Stimulated activated CD8-positive, alpha-beta memory T cell treated with anti-CD3 and anti-CD28 coated beads, Interleukin-12 subunit alpha, Interleukin-12 subunit beta, amount 100 ng/mL, for 24 hours (primary cell): ENCODE data around the gene NEUROG2.

Experiments used
- DNase-seq: peaks from one replicate; pipeline ENCODE4 v3.0.0-alpha.2; 2020; ENCODE audit errors: extremely low read depth

Gene NEUROG2

GRCh38 chr4:112521123-112522023 lies 5.4 kb upstream of the NEUROG2 start:
- DNase-seq, result no peak

DNA sequence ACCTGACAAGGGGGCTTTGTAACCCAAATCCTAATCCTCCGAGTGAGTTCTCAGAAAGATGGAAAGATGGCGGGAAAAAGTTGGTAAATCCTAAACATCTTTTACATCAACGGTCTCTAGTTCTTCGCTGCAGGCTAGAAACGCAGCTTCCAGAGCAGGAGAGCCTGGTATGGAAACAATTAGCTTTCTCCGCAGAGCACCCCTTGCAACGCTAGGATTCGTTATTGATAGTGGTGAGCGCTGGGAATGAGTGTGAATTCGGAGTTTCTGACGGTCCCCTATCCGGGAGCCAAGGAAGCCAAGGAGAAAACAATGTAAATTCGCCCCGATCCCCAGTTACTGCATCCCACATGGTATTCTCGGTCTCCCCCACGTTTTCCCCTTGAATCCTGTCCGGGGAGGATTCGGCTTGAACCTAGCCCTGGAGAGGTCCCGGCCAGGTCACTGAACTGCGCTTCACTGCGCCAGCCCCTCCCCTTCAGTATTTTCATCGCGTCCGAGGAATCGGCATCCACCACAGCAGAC lies 4.7 kb upstream of the NEUROG2 start:
- DNase-seq, result no peak

- no peak for DNase-seq
These were observed 4.0 kb upstream of the NEUROG2 start for GRCh38 chr4:112519689-112520597.

DNA sequence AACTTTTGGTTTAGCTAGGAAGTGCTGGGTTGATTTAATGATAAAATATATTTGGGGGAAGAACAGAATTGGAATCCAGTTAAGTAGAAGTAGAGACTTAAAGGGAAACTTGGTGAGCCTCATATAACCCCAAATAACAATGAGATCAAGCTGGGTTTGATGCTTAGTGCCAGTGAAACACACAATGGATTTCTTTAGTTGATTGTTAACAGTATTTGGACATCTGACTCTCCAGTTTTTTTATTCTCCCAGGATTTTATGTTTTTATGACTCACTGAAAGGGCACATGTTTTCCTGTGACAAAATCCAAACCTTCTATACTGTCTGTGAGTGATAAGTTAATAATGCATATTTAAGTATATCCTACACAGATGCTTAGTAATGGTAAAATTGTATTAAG lies 2.7 kb upstream of the NEUROG2 start:
- no peak for DNase-seq

- DNase-seq, result no peak
These were observed 1.9 kb upstream of the NEUROG2 start for GRCh38 chr4:112517911-112518310.

DNA sequence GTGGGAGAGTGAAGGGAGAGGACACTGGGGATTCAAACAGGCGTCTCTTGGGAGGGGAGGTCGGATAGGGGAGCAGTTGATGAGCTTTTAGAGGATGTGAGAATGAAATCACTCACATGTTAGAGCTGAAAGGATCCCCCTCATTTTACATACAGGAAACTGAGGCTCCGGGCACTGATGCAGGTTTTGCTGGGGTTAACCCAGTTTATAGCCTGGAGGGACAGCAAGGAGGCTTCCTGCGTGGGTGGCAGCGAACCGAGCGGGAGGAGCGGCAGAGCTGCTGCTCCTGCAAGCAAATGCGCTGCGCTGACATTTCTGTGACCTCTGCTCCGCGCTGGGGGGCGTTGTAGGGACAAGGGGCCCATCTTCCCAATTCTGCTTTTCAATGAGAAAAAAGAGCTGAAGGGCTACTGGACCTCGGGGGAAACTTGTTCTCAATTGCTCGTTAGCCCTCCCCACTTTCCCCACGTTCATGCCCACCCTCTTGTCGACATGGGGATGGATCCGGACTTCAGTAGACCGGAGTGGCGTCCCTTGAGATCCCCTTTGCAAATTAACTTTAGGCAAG lies 1.2 kb upstream of the NEUROG2 start:
- no peak for DNase-seq

GRCh38 chr4:112516471-112517066 lies 589 bp upstream of the NEUROG2 start:
- DNase-seq, result no peak

GRCh38 chr4:112515198-112516065 lies 548 bp downstream of the NEUROG2 start:
- DNase-seq, result no peak

- DNase-seq, result no peak
These were observed 1.3 kb downstream of the NEUROG2 start for GRCh38 chr4:112514647-112515197.

DNA sequence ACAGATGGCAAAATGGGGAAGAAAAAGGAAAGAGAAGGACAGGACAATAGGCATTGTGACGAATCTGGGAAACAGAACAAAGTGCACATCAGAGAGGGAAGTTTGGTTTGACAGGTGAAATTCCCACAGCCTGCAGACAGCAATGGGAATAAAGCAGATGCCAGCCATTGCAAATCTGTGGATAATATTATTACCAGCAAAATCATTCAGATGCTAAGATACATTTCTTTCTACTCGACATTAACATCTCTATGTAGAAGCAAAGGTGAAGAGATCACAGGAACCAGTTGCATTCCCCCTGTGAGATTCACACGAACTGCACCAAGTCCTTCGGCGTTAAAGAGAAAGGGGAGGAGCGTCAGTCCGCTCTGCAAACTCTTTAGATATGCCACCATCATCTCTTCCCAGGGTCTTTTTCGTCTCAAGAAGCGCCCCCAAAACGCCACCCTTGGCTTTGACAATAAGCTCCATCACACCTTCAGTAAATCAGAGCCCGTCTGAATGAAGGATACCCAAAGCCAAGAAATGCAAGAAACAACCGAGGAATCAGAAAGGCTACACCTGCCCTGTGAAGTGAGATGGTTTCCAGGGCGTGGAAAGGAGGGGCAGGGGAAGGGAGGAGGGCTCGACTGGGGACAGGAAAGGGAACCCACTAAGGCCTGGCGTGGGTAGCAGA lies 1.9 kb downstream of the NEUROG2 start:
- DNase-seq, result no peak

DNA sequence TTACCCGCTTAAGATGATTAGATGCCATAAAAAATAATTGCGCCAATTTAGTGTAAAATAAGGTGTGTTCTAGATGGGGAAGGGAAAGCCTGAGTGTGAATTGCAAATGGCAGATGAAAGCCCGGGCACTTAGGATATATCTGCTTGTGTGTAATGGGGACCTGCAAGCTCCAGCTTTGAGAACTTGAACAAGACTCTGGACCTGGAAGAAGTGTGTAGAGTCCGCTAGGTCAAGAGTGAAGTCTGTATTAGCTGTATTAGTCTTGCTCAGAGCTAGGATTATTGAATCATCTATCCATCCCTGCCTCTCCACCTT lies 4.2 kb downstream of the NEUROG2 start:
- DNase-seq, result no peak

GRCh38 chr4:112511093-112511802 lies 4.7 kb downstream of the NEUROG2 start:
- no peak for DNase-seq

GRCh38 chr4:112510291-112511092 lies 5.5 kb downstream of the NEUROG2 start:
- no peak for DNase-seq

GRCh38 chr4:112509243-112510141 lies 6.5 kb downstream of the NEUROG2 start:
- no peak for DNase-seq

- DNase-seq, result no peak
These were observed 7.6 kb downstream of the NEUROG2 start for GRCh38 chr4:112508356-112508755.

- DNase-seq, result no peak
These were observed 11.2 kb downstream of the NEUROG2 start for GRCh38 chr4:112504807-112505206.

GRCh38 chr4:112502871-112503270 lies 13.1 kb downstream of the NEUROG2 start:
- DNase-seq, result no peak
